NK-92 treated with Interleukin-12 subunit alpha and Interleukin-12 subunit beta, amount 100 ng/mL, for 24 hours (cell line): ENCODE results near the gene NKX1-2.

Source experiments
- DNase-seq: peaks from one replicate; lab custom pipeline; 2025; lab: John Stamatoyannopoulos, UW

NKX1-2 gene

DNA sequence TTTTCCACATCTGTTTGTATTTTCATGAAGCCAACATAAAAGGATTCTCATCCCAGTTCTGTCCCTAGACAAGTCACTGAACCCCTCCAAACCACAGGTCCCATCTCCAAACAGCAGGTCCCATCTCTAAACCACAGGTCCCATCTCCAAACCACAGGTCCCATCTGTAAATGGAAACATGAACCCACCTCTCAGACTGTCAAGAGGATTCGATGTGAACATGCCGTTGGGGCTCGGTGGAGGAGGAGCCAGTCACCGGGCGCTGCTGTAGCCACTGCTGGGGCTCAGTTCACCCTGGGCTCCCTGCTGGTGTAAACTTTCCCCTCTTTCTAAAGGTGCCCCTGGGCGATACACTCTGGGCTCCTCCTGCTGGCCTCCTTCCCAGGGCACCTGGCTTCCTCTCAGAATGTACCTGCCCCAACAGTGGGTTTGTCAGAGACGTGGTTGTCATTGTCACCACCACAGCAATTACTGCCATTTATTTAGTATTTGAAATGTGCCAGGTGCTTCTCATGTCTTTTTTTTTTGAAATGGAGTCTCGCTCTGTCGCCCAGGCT lies 24.8 kb upstream of the NKX1-2 start:
- no peak for DNase-seq

DNA sequence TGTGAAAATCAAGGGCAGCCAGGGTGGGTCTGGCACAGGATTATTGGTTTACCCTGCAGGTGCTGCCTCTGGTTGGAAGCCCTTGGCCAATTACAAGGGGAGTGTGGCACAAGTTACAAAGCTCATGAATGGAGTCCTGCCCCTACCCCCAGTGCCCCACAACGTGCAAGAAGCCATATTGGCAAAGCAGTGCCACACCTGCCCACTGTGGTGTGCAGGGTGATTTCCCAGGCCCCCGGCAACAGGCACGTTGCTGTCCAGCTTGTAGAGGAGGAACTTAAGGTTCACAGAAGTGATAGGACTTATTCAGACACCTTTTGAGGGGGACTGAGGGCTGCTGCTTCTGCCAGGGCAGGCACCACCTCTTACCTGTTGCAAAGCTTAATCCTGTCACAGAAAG lies 23.2 kb upstream of the NKX1-2 start:
- DNase-seq = no peak

DNA sequence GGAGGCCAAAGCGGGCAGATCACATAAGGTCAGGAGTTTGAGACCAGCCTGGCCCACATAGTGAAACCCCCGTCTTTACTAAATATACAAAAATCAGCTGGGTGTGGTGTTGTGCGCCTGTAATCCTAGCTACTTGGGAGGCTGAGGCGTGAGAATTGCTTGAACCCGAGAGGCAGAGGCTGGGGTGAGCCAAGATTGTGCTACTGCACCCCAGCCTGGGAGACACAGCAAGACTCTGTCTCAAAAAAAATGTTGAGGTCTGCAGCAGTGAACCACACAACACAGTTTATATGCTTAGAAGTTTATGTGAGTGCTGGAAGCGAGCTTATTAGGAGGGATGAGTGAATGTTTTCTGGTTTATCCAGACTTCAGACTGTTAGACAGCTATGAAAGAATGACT lies 22.2 kb upstream of the NKX1-2 start:
- no peak for DNase-seq

DNA sequence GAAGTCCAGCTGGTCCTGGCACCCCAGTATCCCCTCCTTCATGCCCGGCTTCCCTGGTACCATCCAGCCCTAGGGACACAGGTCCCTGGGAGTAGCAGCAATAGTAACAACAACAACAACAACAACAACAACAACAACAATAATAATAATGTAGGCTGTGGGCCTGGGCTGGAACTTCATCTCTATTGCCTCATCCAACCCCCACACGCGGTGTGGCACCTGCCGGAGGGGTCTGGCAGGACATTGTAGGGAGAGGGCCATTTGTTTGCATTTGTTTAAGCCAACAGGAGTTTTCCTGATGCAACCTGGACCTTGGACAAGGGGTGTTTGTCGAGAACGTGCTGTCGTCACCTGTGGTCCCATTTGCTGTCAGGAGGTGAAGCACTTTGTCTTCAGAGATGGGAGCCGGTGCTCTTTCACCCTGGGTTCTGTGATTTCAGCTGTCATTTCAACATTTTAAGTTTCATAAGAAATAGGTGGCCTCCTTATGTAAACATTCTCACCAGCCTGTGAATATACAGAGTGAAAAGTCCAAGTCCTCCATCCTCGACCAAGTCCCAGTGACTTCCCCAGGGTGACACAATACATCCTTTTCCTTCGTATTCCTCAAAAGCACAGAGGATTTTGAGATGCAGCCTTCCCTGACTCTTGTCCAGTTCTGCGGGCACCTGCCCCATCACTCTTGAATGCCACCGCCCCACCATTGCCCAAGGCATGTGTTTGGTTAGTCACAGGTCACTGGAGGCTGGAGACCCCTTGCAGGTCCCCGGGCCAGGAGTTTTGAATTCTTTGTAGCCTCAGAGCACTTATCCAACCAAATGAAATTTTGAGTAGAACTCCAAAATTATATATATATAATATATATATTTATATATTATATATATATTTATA lies 21.0 kb upstream of the NKX1-2 start:
- DNase-seq = no peak

DNA sequence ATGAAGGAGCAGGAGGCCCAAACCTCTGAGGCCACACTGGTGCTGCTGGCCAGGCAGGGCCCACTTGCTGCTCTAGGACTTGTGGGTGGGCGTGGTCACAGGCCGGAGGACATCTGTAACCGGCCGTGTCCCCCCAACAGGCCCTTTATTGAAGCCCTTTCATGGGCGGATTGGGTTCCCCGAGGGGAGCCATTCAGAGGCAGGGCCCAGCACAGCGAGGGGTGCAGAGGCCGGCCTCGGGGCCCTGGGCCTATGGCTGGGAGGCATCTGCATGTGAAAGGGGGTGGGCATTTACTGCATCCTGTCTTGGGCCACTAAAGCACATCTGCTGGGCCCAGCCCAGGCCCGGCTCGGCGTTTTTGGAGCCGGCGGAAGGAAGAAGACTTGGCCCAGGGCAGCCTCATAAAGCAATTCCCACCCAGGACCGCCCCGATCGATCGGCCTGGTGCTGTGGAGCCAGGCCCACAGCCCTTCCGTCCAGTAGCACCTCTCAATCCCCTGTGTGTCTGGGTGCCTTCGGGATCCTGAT lies 20.2 kb upstream of the NKX1-2 start:
- DNase-seq = no peak

DNA sequence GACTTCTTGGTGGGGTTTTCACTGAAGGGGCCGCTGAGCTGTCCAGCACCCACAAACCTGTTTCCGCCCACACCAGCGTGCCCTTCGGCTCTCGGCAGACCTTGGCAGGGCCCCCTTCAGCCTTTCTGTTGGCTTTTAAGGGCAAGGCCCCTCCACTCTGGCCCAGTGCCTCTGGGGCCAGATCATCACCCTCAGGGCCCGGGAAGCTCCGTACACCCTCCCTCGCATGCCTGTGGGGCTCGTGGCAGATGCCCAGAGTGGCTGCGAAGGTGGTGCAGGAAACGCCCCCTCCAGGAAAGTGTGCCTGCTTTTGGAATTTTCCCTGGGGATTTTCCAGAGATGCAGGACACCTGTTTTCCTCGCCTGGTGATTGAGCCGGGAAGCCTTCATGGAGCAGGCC lies 18.8 kb upstream of the NKX1-2 start:
- DNase-seq = no peak

DNA sequence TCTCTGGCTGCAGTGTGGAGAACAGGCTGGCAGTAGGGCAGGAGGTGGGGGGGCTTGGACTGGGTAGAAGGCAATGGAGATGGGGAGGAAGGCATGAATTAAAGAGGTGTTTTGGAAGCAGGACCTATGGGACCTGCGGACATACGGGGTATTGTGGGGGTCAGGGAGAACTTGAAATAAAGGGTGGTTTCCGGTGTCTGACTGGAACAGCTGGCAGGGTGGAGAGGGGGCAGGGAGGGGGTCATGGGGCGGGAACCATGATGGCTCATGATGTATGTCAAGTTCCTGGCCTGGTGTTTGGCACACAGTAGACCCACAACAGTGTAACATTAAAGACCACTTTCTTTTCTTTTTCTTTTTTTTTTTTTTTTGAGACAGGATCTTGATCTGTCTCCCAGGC lies 17.3 kb upstream of the NKX1-2 start:
- DNase-seq = no peak

DNA sequence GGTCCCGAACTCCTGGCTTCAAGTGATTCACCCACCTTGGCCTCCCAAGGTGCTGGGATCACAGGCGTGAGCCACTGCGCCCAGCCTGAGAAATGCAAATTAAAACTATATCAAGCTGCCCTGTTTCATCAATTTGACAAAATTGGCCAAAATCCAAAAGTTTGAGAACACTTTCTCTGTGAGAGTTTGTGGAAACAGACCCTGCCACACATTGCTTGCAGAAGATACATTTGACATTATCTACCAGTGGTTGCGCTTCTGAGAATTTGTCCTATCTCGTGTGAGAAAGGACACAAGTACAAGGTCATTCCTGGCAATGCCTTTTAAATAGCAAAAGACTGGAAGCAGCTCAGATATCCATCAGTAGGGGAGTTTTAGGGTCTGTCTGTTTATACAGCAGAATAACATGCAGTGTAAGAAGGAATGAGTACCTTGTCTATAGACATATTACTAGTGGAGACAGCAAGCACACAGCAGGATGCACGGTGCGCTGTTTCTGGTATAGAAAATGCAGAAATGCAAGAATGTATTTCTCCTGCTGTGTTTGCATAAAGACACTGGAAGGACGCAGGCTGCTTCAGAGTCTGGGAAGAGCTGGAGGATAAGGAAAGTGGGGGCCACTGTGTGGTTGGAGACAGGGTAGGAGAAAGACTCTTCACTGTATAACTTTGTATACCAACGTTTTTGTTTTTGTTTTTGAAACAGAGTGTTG lies 16.1 kb upstream of the NKX1-2 start:
- DNase-seq = no peak

DNA sequence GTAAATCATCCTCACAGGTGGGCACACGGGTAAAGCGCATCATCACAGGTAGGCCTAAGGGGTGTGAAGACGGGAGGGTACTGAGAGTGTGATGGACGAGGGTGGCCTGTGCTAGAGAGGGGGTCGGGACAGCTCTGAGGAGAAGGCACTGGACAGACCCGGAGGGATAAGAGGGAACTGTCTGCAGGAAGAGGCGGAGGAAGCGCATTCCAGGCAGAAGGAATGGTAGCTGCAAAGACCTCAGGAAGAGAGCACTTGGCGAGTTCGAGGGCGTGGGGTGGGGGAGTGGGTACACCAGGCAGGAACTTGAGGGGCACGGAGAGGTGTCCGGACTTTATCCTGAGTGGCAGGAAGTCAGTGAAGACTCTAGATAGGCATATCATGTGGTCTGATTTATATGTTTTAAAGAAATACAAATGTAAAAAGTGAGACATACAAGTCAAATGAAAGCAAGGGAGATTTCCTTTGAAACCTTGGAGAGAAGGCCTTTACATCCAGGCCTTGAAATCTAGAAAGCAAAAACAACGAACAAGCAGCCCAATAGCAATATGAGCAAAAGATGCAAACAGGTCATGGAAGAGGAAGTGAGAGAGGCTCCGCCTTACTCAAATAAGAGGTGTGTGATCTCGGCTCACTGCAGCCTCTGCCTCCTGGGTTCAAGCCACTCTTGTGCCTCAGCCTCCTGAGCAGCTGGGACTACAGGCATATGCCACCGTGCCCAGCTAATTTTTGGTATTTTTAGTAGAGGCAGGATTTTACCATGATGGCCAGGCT lies 15.4 kb upstream of the NKX1-2 start:
- DNase-seq = no peak

DNA sequence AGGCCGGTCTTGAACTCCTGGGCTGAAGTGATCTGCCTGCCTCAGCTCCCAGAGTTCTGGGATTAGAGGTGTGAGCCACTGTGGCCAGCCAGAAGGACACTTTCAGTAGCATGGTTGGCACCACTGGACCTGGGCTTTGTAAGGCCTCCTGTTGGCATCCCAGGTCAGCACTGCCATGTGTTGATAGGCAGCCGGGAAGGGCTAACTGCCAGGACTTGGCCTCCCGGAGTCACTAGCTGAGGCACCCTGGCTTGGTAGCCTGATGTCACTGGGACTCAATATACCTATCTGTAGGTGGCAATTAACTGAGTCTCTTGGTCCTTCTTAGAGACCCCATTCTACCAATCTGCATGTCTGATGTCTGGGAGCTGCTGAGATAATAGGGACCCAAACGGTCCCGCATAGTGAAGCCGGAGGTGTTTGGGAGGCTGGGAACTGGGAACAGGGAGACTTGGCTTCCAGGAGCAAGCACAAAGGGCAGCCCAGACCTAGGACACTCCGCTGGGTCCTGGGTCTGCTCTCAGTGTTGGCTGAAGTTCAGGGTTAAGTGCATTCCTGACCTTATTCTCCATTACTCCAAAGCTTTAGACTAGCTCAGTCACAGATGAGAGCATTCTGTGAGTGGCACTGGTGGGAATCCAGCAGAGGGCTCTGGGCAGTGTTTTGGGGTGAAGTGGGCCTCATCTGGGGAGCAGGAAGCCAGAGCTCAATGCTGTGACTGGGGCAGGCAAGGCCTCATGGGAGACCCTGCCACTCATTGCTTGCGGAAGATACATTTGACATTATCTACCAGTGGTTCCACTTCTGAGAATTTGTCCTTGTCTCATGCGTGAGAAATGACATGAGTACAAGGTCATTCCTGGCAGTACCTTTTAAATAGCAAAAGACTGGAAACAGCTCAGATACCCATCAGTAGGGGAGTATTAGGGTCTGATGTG lies 14.5 kb upstream of the NKX1-2 start:
- DNase-seq = no peak

DNA sequence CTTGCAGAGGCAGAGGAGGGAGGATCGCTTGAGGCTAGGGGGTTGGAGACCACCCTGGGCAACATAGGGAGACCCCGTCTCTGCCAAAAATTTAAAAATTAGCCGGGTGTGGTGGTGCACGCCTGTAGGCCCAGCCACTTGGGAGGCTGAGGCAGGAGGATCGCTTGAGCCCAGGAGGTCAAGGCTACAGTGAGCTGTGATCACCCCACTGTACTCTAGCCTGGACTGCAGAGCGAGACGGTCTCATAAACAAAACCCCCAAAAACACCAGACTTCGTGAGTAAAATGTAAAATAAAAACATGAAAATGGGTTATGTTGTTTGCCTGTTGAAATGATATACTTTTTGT lies 12.5 kb upstream of the NKX1-2 start:
- DNase-seq = no peak

DNA sequence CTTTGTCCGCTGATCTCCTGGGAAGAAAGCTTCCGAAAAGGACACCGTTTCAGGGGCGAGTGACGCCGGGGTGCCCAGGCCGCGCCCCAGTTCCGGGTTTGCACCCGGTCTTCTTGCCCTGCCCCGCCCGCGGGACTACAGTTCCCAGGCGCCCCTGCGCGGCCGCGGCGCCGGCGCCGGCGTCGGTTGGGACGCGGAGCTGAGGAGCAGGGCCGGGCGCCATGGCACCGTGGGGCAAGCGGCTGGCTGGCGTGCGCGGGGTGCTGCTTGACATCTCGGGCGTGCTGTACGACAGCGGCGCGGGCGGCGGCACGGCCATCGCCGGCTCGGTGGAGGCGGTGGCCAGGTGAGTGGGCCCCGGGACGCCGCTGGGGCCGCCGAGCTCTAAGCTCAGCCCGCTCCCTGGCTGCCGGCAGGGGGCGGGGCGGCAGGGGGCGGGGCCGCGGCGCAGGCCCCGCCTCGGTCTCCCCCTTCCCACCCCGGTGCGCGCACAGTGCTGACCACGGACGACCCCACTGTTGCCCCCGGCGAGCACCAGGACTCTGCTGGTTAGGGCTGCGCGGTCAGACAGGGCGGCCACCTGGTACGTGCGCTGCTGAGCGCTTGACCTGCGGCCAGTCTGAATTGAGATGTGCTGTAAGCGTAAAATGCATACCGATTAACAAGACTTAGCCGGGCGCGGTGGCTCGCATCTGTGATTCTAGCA lies 12.0 kb upstream of the NKX1-2 start, which contains the start of gene LHPP:
TSS of gene LHPP (plus strand) at position 182 of the 706 bp plus-strand sequence. CDS start at position 222, 40 bp downstream.
- peak; percentile 71 for DNase-seq

DNA sequence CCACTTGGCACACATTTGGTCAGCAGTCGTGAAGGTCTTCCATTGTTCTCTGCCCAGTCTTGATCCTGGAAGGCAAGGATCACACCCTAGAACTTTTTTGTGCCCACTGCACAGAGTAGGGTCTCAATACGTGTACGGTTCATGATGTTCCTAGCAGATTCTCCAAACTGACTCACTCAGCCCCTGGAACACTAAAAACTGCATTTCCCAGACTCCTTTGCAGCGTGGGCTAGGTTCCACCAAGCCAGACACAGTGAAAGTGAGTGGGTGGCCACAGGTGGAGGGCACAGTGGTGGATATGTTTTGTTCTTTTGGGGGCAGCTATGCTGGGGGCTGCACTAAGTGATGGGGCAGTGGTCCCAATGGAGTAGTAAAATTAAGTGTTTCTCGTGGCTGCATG lies 10.3 kb upstream of the NKX1-2 start:
- no peak for DNase-seq

DNA sequence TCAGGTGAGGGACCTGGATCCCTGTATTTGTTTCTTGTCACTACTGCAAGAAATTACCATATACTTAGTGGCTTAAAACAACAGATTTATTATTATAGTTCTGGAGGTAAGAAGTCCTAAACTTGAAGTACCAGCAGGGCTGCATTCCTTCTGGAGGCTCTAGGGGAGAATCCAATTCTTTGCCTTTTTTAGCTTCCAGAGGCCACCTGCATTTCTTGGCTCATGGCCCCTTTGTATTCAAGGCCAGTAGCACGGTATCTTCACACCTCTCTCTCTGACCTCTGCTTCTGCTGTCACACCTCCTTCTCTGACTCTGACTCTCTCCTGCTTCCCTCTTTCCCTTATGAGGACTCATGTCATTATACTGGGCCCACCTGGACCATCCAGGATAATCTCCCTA lies 9.6 kb upstream of the NKX1-2 start:
- no peak for DNase-seq

DNA sequence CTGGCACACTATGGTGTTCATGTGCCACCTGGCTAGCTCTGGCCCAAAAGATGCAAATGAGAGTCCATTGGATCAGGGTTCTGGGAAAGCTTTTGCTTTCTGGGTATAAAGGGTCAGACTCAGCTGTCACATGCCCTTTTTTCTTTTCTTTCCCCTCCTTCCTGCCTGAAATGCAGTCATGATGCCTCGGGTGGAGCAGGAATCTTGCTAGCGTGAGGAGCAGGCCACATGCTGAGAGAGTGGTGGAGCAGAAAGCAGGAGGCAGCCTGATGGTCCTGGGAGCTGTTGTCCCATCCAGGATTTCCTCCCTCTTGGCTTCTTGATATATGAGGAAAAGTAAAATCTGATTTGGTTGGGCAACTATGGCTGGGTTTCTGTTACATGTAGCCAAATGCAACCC lies 9.1 kb upstream of the NKX1-2 start:
- DNase-seq = no peak

DNA sequence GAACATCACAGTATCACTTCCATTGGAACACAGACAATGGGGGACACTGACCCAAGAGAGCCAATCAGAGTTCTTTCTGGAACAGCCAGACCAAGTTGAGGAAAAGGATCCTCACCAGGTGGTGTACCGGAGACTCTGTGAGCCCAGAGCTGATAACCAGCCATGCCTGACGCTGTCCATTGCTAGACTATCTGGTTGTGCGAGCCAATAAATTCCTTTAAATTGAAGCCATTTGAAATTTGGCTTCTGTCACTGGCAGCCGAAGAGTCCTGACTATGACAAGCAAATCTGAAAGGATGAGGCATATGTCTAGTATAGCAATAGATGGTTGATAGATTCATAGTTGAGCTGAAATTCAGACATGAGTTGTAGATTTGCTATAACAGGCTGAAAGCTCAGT lies 8.6 kb upstream of the NKX1-2 start:
- DNase-seq = no peak

DNA sequence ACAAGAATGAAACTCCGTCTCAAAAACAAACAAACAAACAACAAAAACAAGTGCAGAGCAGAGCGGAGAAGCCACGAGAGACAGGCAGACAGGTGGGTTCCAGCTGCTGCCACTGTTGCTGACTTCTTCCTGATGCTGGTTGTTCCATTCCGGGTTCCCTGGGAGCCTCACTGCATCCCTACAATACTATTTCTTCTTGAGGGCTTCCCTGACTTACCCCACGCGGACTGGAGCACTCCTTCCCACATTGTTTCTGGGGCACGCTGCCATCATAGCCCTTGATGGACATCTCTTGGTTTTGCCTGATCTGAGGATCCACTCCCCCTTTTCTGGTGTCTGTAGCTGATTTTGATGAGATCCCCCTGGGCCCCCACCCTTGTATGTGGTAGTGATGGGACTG lies 5.6 kb upstream of the NKX1-2 start:
- no peak for DNase-seq

DNA sequence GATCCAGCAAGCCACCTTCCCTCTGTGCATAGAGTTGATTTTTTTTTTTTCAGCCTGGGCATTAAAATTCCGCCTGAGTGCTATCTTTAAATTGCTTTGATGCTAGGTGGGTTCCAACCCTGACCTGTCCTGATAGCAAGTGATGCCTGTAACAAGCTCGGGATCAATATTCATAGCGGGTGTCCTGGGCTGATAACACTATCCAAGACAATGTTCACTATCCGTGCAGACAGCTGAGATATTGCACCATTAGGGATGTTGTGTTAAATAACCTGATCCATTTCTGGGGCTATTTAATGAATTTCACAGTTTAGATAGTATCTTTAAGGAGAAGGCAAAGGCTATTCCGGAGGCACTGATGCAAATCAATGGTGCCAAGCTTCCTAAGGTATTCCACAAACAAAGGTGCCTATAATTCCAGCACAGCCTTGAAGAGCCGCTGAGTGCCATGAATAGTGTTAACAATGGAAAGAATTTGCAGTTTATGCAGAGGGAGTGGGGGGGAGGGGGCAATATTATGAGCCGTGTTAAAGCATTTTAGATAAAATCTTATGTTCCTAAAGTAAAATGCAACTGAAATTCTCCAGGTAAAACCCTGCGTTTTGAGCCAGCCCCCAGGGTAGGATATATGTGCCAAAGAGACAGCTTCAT lies 4.2 kb upstream of the NKX1-2 start:
- no peak for DNase-seq

DNA sequence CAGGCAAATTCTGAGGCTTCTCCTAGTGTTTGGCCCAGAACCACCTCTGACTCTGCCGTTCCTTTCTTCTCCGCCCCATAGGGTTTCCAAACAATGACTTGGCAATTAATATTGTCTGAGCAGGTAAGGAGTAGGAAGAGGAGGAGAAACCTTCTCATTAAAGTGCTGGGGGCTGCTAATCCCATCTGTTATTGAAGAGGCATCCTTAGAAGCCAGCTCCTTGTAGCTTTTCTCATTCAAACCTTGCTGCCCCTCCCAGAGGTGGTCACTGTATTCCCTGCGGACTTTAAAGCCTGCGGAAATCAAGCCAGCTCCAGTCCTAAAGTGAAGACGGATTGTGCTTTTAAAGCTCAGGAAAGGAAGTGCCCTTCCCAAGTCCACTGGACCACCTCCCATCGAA lies 1.4 kb upstream of the NKX1-2 start:
- DNase-seq = no peak

DNA sequence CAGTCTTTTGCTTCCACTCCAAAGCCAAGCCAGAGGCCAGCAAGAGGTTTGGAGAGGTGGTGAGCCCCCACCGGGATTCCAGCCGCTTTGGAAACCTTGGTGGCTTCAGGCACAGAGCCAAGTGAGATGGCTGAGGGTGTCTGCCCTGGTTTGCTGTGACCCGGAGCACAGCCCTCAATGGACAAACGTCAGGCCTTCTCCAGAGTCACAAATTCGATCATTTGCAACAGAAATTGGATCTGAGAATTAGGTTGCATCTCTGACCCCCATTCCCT lies 885 bp upstream of the NKX1-2 start:
- no peak for DNase-seq
